Activated CD4-positive, alpha-beta T cell treated with anti-CD3 and anti-CD28 coated beads for 36 hours (primary cell): ENCODE data around the gene LCN12. TPM values are rescaled to one million over a fixed set of nuclear protein-coding genes. Genes with fewer than 3 reads are reported as not detected.

Experiments
- total RNA-seq, 2 experiments: library from RNA; stranded (reverse); gene quantifications; one replicate each; pipeline ENCODE4 v1.2.3, GENCODE V29; 2021

The LCN12 gene
- total RNA-seq, 2 experiments from 2014 or later: 1.1 to 1.5 TPM

Other genes with a start within 250 kb of the LCN12 start
- under 1 TPM; 0.21 to 0.25 TPM for gene DIPK1B, start 239.7 kb upstream of the LCN12 start, total RNA-seq
- 1 to 10 TPM in 1 of 2 experiments, under 1 TPM in 1; 0.71 to 1.2 TPM for gene LCN10, start 209.3 kb upstream of the LCN12 start, total RNA-seq
- gene LCN6, start 203.7 kb upstream of the LCN12 start, total RNA-seq: not detected
- not detected for gene LCN8, start 194.0 kb upstream of the LCN12 start, total RNA-seq
- not detected for gene LCN15, start 187.8 kb upstream of the LCN12 start, total RNA-seq
- gene TMEM141, start 160.9 kb upstream of the LCN12 start, total RNA-seq: 10 to 100 TPM; 30.9 to 47.1 TPM
- gene CCDC183, start 155.9 kb upstream of the LCN12 start, total RNA-seq: under 1 TPM; 0.47 to 0.55 TPM
- 10 to 100 TPM; 66.2 to 71.8 TPM for gene RABL6, start 144.3 kb upstream of the LCN12 start, total RNA-seq
- gene AJM1, start 109.8 kb upstream of the LCN12 start, total RNA-seq: 1 to 10 TPM; 4.3 to 4.8 TPM
- 10 to 100 TPM; 94.5 to 98.9 TPM for gene PHPT1, start 102.9 kb upstream of the LCN12 start, total RNA-seq
- 10 to 100 TPM; 16.6 to 17.5 TPM for gene MAMDC4, start 99.9 kb upstream of the LCN12 start, total RNA-seq
- 100 to 1,000 TPM; 282 to 320 TPM for gene EDF1, start 86.0 kb upstream of the LCN12 start, total RNA-seq
- 10 to 100 TPM; 37.4 to 46.2 TPM for gene TRAF2, start 65.8 kb upstream of the LCN12 start, total RNA-seq
- gene FBXW5, start 7.5 kb upstream of the LCN12 start, total RNA-seq: 10 to 100 TPM; 54.4 to 66.4 TPM
- under 1 TPM in 1 of 2 experiments, not detected in 1; 0.77 TPM for gene C8G, start 7.0 kb upstream of the LCN12 start, total RNA-seq
- gene PTGDS, start 25.2 kb downstream of the LCN12 start, total RNA-seq: not detected
- not detected for gene LCNL1, start 30.7 kb downstream of the LCN12 start, total RNA-seq
- 10 to 100 TPM; 52.7 to 67.1 TPM for gene PAXX, start 40.1 kb downstream of the LCN12 start, total RNA-seq
- not detected for gene CLIC3, start 44.3 kb downstream of the LCN12 start, total RNA-seq
- gene ABCA2, start 76.0 kb downstream of the LCN12 start, total RNA-seq: 10 to 100 TPM; 20.4 to 23.7 TPM
- 1 to 10 TPM; 1.3 to 1.6 TPM for gene FUT7, start 79.8 kb downstream of the LCN12 start, total RNA-seq
- gene NPDC1, start 93.9 kb downstream of the LCN12 start, total RNA-seq: 10 to 100 TPM; 21.0 to 23.1 TPM
- under 1 TPM in 1 of 2 experiments, not detected in 1; 0.19 TPM for gene ENTPD2, start 101.8 kb downstream of the LCN12 start, total RNA-seq
- 1 to 10 TPM; 6.4 to 8.8 TPM for gene SAPCD2, start 118.3 kb downstream of the LCN12 start, total RNA-seq
- 10 to 100 TPM; 12.5 to 14.4 TPM for gene UAP1L1, start 125.2 kb downstream of the LCN12 start, total RNA-seq
- gene MAN1B1, start 134.7 kb downstream of the LCN12 start, total RNA-seq: 10 to 100 TPM; 21.6 to 26.7 TPM
- gene DPP7, start 162.5 kb downstream of the LCN12 start, total RNA-seq: 100 to 1,000 TPM; 188 to 204 TPM
- gene GRIN1, start 186.9 kb downstream of the LCN12 start, total RNA-seq: under 1 TPM in 1 of 2 experiments, not detected in 1; 0.14 TPM
- gene LRRC26, start 217.8 kb downstream of the LCN12 start, total RNA-seq: not detected
- not detected for gene TMEM210, start 219.8 kb downstream of the LCN12 start, total RNA-seq
- gene ANAPC2, start 236.3 kb downstream of the LCN12 start, total RNA-seq: 10 to 100 TPM; 30.8 to 38.4 TPM
- gene SSNA1, start 236.4 kb downstream of the LCN12 start, total RNA-seq: 10 to 100 TPM; 53.6 to 58.6 TPM
- gene TPRN, start 248.5 kb downstream of the LCN12 start, total RNA-seq: 1 to 10 TPM; 5.6 to 5.8 TPM